ENCODE data around the gene LTO1.

- TF ChIP-seq CTCF (conservative IDR thresholded peaks at IDR 0.05; ENCODE audit: low read depth in 2 of 2) (no peak), POLR2AphosphoS5 (IDR thresholded peaks at IDR 0.05; ENCODE audit: low read depth) (no peak), STAT1 (IDR thresholded peaks at IDR 0.05; ENCODE audit: unreplicated experiment) (no peak), EZH2 (IDR thresholded peaks at IDR 0.05; ENCODE audit: low read depth, unreplicated experiment) (no peak), CREB1 (CRISPR knock-in tag; IDR thresholded peaks at IDR 0.05; ENCODE audit: low read depth) (no peak), EZH2phosphoT487 (IDR thresholded peaks at IDR 0.05; ENCODE audit: unreplicated experiment) (no peak), ETS1 (IDR thresholded peaks at IDR 0.05) (no peak), NANOG (IDR thresholded peaks at IDR 0.05; ENCODE audit: borderline replicate concordance) (no peak), REST (IDR thresholded peaks at IDR 0.05; ENCODE audit: unreplicated experiment) (peak; percentile 51), ZNF331 (CRISPR knock-in tag; IDR thresholded peaks at IDR 0.05; ENCODE audit: low read depth) (no peak), JUNB (IDR thresholded peaks at IDR 0.05; ENCODE audit: unreplicated experiment) (no peak)
Measured at GRCh38 chr11:69718912-69719311, 43.8 kb upstream of the LTO1 start.

All from GM23338 (cell line).